CD8-positive, alpha-beta memory T cell (primary cell): ENCODE results near the gene HIF3A. TPM values are rescaled to one million over a fixed set of nuclear protein-coding genes. Genes with fewer than 3 reads are reported as not detected.
A peak's percentile ranks its signal among the peaks of the same experiment; 100 is the strongest.

Source experiments
- CTCF ChIA-PET: fragments of 350-600 bp; sonication (Branson Sonifier 250); formaldehyde crosslinking; loops from one replicate; lab custom pipeline; 2021; ENCODE audit warnings: antibody characterized with exemption; lab: Charles Lee
- POLR2A ChIA-PET: fragments of 350-600 bp; sonication (Branson Sonifier 250); formaldehyde crosslinking; loops from one replicate; lab custom pipeline; 2021; ENCODE audit warnings: antibody characterized with exemption; lab: Charles Lee
- DNase-seq, 5 donors: peaks; one replicate each; pipeline versions ENCODE4 v3.0.0 to v3.0.0-alpha.2; 2020 to 2022; ENCODE audit warnings: mixed read lengths in 1 of 5
- H3K27ac ChIP-seq: one replicate; pipeline ENCODE4 v1.7.0; 2013; ENCODE audit warnings: low read depth, mild to moderate bottlenecking, low read length, moderate library complexity
- H3K27me3 ChIP-seq: 2 replicates; pipeline ENCODE4 v1.7.0; 2013; ENCODE audit warnings: low read length, mild to moderate bottlenecking; ENCODE audit not compliant: insufficient read depth, poor library complexity, severe bottlenecking
- H3K36me3 ChIP-seq: 2 replicates; pipeline ENCODE4 v1.7.0; 2013; ENCODE audit warnings: mild to moderate bottlenecking, low read length, moderate library complexity; ENCODE audit not compliant: insufficient read depth
- H3K4me1 ChIP-seq: 2 replicates; pipeline ENCODE4 v1.7.0; 2013; ENCODE audit warnings: mild to moderate bottlenecking, low read length, moderate library complexity; ENCODE audit not compliant: insufficient read depth
- H3K4me3 ChIP-seq: 2 replicates; pipeline ENCODE4 v1.7.0; 2013; ENCODE audit warnings: mild to moderate bottlenecking, low read length
- H3K9me3 ChIP-seq: 2 replicates; pipeline ENCODE4 v1.7.0; 2013; ENCODE audit warnings: mild to moderate bottlenecking, low read length
- H3K27ac Mint-ChIP-seq, 8 donors: one replicate each; pipeline ENCODE4 v1.8.0; 2020 to 2021; ENCODE audit warnings: mixed read lengths in 8 of 8, mild to moderate bottlenecking in 6 of 8, inconsistent platforms in 3 of 8, moderate library complexity in 3 of 8
- H3K27me3 Mint-ChIP-seq, 2 donors: one replicate each; pipeline ENCODE4 v1.8.0; 2020 to 2021; ENCODE audit warnings: mixed read lengths in 2 of 2, mild to moderate bottlenecking in 1 of 2, moderate library complexity in 1 of 2
- H3K36me3 Mint-ChIP-seq, 3 donors: one replicate each; pipeline ENCODE4 v1.8.0; 2020 to 2021; ENCODE audit warnings: mixed read lengths in 3 of 3, inconsistent platforms in 1 of 3, mild to moderate bottlenecking in 1 of 3
- H3K4me1 Mint-ChIP-seq, 3 donors: one replicate each; pipeline ENCODE4 v1.8.0; 2020 to 2021; ENCODE audit warnings: mixed read lengths in 3 of 3, inconsistent platforms in 1 of 3, mild to moderate bottlenecking in 1 of 3
- H3K4me3 Mint-ChIP-seq, 7 donors: one replicate each; pipeline ENCODE4 v1.8.0; 2020 to 2021; ENCODE audit warnings: mixed read lengths in 7 of 7, mild to moderate bottlenecking in 6 of 7, moderate library complexity in 4 of 7, inconsistent platforms in 2 of 7
- H3K9me3 Mint-ChIP-seq, 5 donors: one replicate each; pipeline ENCODE4 v1.8.0; 2020 to 2022; ENCODE audit warnings: mixed read lengths in 5 of 5, mild to moderate bottlenecking in 3 of 5, moderate library complexity in 2 of 5, inconsistent platforms in 1 of 5
- polyA plus RNA-seq: library from polyadenylated mRNA; unstranded; fragments of 300-500 nt; fragmentation: Illumina TruSeq; gene quantifications from one replicate; pipeline ENCODE4 v1.2.3, GENCODE V29; 2021
- total RNA-seq, 2 experiments: library from RNA; stranded (reverse); gene quantifications; one replicate each; pipeline ENCODE4 v1.2.3, GENCODE V29; 2021

HIF3A gene
- total and polyA plus RNA-seq, 3 experiments from 2014 or later: not detected

DNA sequence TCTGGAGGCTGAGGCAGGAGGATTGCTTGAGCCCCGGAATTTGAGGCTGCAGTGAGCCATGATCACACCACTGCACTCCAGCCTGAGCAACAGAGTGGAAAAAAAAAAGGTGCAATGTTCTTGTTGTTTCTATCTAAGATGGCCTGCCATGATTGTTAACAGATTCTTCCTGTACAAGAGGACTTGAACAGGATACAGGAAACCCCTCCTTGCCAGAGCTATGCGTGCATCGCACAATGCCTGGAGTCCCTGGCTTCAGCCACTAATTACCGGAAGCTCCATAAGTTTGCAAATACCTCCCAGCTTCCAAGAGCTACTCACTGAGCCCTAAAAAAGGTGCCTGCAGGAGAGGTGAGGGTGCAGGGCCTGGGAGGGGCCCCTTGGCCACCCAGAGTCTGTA lies 13.1 kb upstream of the HIF3A start:
- Mint-ChIP-seq H3K36me3 (peaks cover 0 to 3% (median 0%) of the 10 kb centered on the region in 3 donors), H3K27ac (no peak overlapping the region), H3K27me3 (peaks cover 5 to 17% of the 10 kb centered on the region in 2 donors), H3K4me3 (no peak overlapping the region), H3K4me1 (no peaks in the 10 kb centered on the region), H3K9me3 (no peaks in the 10 kb centered on the region)
- Histone ChIP-seq H3K4me3 (no peak overlapping the region), H3K27ac (no peak overlapping the region), H3K9me3 (no peaks in the 10 kb centered on the region), H3K4me1 (no peaks in the 10 kb centered on the region), H3K36me3 (no peaks in the 10 kb centered on the region), H3K27me3 (peaks cover 5% of the 10 kb centered on the region)
- no peak for DNase-seq
- CTCF ChIA-PET: no interaction called here
- POLR2A ChIA-PET: no interaction called here

DNA sequence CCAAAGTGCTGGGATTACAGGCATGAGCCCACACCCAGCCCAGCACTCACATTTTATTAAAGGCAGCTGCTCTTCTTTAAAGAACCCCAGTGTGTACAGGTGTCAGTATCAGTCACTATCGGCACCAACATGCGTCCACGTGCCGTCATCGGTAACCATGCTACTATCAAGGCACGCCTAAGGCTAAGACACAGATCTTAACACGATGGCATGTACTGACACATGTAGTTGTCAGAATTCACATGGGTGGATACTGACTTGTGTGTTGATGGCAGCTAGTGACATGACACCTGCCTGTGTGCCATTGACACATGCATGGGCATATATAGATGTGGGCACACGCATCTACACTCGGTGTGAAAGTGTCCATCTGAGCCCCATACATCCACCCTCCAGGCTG lies 12.2 kb upstream of the HIF3A start:
- Mint-ChIP-seq H3K4me1 (no peaks in the 10 kb centered on the region), H3K4me3 (no peak overlapping the region), H3K27me3 (peaks cover 4 to 10% of the 10 kb centered on the region in 2 donors), H3K27ac (no peak overlapping the region), H3K9me3 (peaks cover 0 to 4% (median 0%) of the 10 kb centered on the region in 5 donors), H3K36me3 (peaks cover 0 to 3% (median 0%) of the 10 kb centered on the region in 3 donors)
- no peaks in the 10 kb centered on the region for H3K36me3 ChIP-seq
- ChIA-PET POLR2A (no interaction called here), CTCF (no interaction called here)
- H3K4me3 ChIP-seq: no peak overlapping the region
- DNase-seq: no peak
- H3K27ac ChIP-seq: no peak overlapping the region
- no peaks in the 10 kb centered on the region for H3K4me1 ChIP-seq
- H3K27me3 ChIP-seq: no peaks in the 10 kb centered on the region
- peaks cover 3% of the 10 kb centered on the region for H3K9me3 ChIP-seq

DNA sequence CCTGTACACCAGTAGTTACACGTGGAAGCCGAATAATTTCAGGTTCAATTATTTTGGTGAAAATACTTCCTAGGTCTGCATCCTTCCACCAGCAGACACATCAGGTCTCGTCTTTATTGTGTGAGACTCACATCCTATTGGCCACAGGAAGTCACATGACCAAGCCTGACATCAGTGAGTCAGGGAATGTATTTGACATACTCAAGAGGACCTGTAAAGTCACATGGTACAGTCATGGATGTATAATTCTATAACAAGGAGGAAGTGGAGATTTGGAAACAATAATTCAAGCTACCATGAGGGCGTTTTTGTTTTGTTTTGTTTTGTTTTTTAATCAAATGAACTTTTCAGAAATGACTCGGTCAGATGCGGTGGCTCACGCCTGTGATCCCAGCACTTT lies 9.3 kb upstream of the HIF3A start:
- Mint-ChIP-seq H3K36me3 (peaks cover 0 to 3% (median 0%) of the 10 kb centered on the region in 3 donors), H3K4me1 (no peaks in the 10 kb centered on the region), H3K27ac (no peak overlapping the region), H3K4me3 (no peak overlapping the region), H3K27me3 (peaks cover 0 to 10% of the 10 kb centered on the region in 2 donors), H3K9me3 (peaks cover 0 to 6% (median 0%) of the 10 kb centered on the region in 5 donors)
- no peak for DNase-seq
- Histone ChIP-seq H3K9me3 (peaks cover 8% of the 10 kb centered on the region), H3K4me3 (no peak overlapping the region), H3K27me3 (no peaks in the 10 kb centered on the region), H3K27ac (no peak overlapping the region), H3K36me3 (no peaks in the 10 kb centered on the region), H3K4me1 (no peaks in the 10 kb centered on the region)
- POLR2A ChIA-PET: no interaction called here
- CTCF ChIA-PET: no interaction called here

DNA sequence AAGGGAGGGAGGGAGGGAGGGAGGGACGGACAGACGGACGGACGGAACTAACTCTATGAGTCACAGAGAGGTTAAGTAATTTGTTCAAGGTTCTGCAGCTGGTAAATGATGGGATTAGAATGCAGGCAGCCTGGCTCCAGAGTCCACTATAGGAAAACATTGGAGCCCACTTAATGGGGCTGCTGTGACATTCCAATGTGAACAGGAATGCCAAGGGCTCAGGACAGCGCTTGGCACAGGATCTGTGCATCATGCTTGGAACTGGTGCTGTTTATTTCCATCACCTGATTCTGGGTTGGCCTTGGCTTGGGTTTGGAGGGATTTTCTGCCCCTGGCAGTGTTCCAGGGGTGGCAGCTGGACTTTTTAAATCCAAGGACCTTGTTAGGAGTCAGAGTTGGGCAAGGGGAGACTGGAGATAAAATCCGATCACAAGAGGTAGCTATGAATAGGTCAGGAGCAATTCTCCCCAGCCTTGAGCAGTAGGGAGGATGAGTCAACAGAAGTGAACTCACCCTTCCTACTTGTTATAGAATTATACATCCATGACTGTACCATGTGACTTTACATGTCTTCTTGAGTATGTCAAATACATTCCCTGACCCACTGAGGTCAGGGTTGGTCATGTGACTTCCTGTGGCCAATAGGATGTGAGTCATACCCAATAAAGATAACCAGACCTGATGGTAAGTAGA lies 7.8 kb upstream of the HIF3A start:
- Mint-ChIP-seq H3K27me3 (peaks cover 0 to 10% of the 10 kb centered on the region in 2 donors), H3K4me3 (no peak overlapping the region), H3K9me3 (peaks cover 0 to 6% (median 0%) of the 10 kb centered on the region in 5 donors), H3K36me3 (peaks cover 0 to 3% (median 0%) of the 10 kb centered on the region in 3 donors), H3K4me1 (no peaks in the 10 kb centered on the region), H3K27ac (peak overlapping the region in 1 of 8 donors; percentile 31)
- Histone ChIP-seq H3K27ac (no peak overlapping the region), H3K4me1 (no peaks in the 10 kb centered on the region), H3K9me3 (peaks cover 8% of the 10 kb centered on the region), H3K36me3 (no peaks in the 10 kb centered on the region), H3K27me3 (no peaks in the 10 kb centered on the region), H3K4me3 (no peak overlapping the region)
- ChIA-PET CTCF (interaction anchor here (1.1 kb wide), 1 partner anchor 8 kb away, joined by 4 read pairs; no protein-coding TSS in a partner anchor), POLR2A (no interaction called here)
- no peak for DNase-seq

DNA sequence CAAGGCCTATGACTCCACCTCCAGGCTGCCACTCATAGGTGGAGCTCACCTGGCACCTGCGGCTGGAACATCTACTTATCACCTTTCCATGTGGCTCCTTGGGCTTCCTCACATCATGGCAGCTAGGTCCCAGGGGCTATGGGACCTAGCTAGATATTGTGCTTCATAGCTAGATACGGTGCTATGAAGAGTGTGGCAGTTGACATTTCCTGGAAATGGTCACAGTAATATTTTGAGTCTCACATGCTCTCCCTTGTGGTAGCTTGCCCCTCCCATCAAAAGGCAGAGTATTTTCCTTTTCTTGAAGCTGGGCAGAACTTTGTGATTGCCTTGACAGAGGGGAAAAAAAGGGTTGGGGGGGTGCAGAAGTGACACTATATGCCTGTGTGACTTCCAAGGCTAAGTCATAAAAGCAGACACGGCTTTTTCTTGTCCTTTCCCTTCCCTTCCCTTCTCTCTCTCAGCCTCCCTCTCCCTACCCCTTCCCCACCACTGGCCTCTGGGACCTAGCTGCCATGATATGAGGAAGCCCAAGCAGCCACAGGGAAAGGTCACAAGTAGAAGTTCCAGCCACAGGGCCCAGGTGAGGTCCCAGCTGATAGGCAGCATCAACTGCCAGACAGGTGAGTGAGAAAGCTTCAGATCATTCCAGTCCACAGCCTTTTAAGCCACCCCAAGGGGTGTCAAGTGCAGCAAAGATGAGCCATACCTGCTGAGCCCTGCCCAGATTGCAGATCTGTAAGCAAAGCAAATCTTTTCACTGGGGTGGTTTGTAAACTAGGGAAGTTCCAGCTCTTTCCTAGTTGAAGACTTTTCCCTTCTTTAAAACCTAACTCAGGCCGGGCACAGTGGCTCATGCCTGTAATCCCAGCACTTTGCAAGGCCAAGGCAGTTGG lies 6.9 kb upstream of the HIF3A start:
- POLR2A ChIA-PET: no interaction called here

DNA sequence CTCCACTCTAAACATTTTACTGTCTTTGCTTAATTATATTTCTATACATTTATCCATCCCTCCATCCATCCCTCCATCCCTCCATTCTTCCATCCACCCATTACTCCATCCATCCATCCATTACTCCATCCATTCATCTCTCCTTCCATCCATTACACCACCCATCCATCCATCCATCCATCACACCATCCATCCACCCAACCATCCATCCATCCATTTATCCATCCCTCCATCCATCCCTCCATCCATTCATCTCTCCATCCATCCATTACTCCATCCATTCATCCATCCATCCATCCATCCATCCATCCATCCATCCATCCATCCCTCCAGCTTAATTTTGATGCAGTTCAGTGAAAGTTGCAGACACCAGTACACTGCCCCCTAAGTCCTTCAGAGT lies 5.0 kb upstream of the HIF3A start:
- Mint-ChIP-seq H3K9me3 (peaks cover 0 to 6% (median 2%) of the 10 kb centered on the region in 5 donors), H3K36me3 (peaks cover 0 to 5% (median 3%) of the 10 kb centered on the region in 3 donors), H3K4me1 (no peaks in the 10 kb centered on the region), H3K27me3 (peaks cover 19 to 30% of the 10 kb centered on the region in 2 donors), H3K4me3 (no peak overlapping the region), H3K27ac (no peak overlapping the region)
- POLR2A ChIA-PET: no interaction called here
- no peak for DNase-seq
- peaks cover 8% of the 10 kb centered on the region for H3K9me3 ChIP-seq
- no peak overlapping the region for H3K27ac ChIP-seq
- CTCF ChIA-PET: no interaction called here
- no peaks in the 10 kb centered on the region for H3K4me1 ChIP-seq
- H3K36me3 ChIP-seq: no peaks in the 10 kb centered on the region
- H3K27me3 ChIP-seq: peaks cover 10% of the 10 kb centered on the region
- no peak overlapping the region for H3K4me3 ChIP-seq

More for the DNA sequence above, 6.9 kb upstream of the HIF3A start:
- Histone ChIP-seq H3K27ac (no peak overlapping the region), H3K36me3 (no peaks in the 10 kb centered on the region), H3K4me1 (no peaks in the 10 kb centered on the region), H3K4me3 (no peak overlapping the region), H3K9me3 (peaks cover 8% of the 10 kb centered on the region), H3K27me3 (no peaks in the 10 kb centered on the region)
- no peak overlapping the region for H3K27ac Mint-ChIP-seq
- no peak overlapping the region for H3K4me3 Mint-ChIP-seq
- peaks cover 0 to 6% (median 2%) of the 10 kb centered on the region in 5 donors for H3K9me3 Mint-ChIP-seq
- peaks cover 4 to 15% of the 10 kb centered on the region in 2 donors for H3K27me3 Mint-ChIP-seq
- CTCF ChIA-PET: interaction anchor here (1.1 kb wide), 1 partner anchor 9 kb away, joined by 4 read pairs; no protein-coding TSS in a partner anchor
- H3K36me3 Mint-ChIP-seq: peaks cover 0 to 3% (median 2%) of the 10 kb centered on the region in 3 donors
- H3K4me1 Mint-ChIP-seq: no peaks in the 10 kb centered on the region
- DNase-seq: no peak

DNA sequence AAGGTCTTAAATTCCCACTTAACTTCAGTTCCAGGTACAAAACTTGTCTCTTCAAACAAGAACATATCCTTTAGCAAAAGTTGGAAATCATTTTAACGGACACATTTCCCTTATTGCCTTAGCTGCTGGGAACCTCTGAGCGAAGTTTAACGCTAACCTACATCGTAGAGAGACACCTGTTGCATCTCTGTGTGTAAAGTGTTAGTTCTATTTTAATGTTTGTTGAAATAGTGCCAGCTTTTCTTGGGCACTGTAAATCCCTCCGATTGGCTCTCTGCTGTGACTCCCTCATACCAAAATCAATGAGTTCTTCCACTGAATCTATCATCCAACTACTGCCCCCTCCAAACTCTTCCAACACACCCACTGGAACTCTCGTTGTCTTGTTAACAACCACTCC lies 2.3 kb upstream of the HIF3A start:
- H3K27me3 ChIP-seq: peaks cover 21% of the 10 kb centered on the region
- H3K9me3 Mint-ChIP-seq: peaks cover 0 to 4% (median 2%) of the 10 kb centered on the region in 5 donors
- ChIA-PET POLR2A (no interaction called here), CTCF (no interaction called here)
- no peaks in the 10 kb centered on the region for H3K4me1 Mint-ChIP-seq
- peaks cover 24 to 30% of the 10 kb centered on the region in 2 donors for H3K27me3 Mint-ChIP-seq
- no peaks in the 10 kb centered on the region for H3K4me1 ChIP-seq
- DNase-seq: no peak
- H3K36me3 Mint-ChIP-seq: peaks cover 0 to 5% (median 0%) of the 10 kb centered on the region in 3 donors
- no peaks in the 10 kb centered on the region for H3K36me3 ChIP-seq
- H3K9me3 ChIP-seq: peaks cover 6% of the 10 kb centered on the region
- no peak overlapping the region for H3K4me3 ChIP-seq
- no peak overlapping the region for H3K27ac ChIP-seq
- no peak overlapping the region for H3K4me3 Mint-ChIP-seq
- H3K27ac Mint-ChIP-seq: no peak overlapping the region
